Fibroblast of pulmonary artery (primary cell): Measurements from ENCODE around the gene SRSF12.
"Not testable (repeated sequence)": the region's sequence is repeated elsewhere in the genome, so short reads cannot be mapped to it uniquely, and the experiment has no call there.

Source experiments
- DNase-seq: peaks from one replicate; pipeline ENCODE4 v3.0.0-alpha.2; 2010; ENCODE audit warnings: low read depth
- H3K4me3 ChIP-seq: replicated peaks from 2 replicates; pipeline ENCODE4 v1.5.1; 2011; ENCODE audit warnings: low read depth, mild to moderate bottlenecking, control low read depth, low read length, moderate library complexity
- CTCF ChIP-seq: IDR thresholded peaks from 2 replicates; pipeline ENCODE4 v1.5.1; 2011; ENCODE audit warnings: mild to moderate bottlenecking, control low read depth, low read length, inconsistent platforms; ENCODE audit errors: missing control alignments

The SRSF12 gene

GRCh38 chr6:89073014-89073620 is 44.8 kb downstream of the SRSF12 start:
- no peak for TF ChIP-seq CTCF
- DNase-seq = peak; percentile 92
- H3K4me3 ChIP-seq = no peak overlapping the region

DNA sequence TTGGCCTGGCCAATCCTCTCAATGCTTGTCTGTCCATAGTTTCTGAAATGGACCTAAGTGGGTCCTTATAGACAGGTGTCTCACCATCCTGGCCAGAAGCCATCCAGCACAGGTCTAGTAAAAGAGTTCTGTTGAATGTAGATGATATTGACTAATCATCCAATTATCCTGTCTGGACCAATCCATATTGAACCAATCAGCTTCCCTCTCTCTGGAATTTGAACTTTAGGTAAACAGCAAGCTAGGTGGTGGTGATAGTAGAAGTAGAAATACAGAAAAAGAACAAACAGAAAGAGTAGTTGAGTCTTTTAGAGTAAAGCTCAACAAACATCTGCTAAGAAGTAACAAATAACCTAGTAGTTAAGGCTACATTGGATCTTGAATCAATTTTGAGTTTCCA is 46.8 kb downstream of the SRSF12 start:
- DNase-seq = no peak
- no peak for TF ChIP-seq CTCF

DNA sequence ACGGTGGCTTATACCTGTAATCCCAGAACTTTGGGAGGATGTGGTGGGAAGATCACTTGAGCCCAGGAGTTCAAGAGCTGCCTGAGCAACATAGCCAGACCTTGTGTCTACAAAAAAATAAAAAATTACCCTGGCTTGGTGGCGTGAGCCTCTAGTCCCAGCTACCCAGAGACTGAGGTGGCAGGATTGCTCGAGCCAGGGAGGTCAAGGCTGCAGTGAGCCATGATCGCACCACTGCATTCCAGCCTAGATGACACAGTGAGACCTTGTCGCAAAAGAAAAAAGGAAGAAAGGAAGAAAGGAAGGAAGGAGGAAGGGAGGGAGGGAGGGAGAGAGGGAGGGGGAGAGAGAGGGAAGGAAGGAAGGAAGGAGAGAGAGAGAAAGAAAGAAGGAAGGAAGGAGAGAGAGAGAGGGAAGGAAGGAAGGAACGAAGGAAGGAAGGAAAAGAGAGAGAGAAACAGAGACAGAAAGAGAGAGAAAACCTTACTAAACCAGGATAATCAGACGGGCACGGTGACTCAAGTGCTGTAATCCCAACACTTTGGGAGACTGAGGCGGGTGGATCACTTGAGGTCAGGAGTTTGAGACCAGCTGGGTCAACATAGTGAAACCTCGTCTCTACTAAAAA is 48.2 kb downstream of the SRSF12 start:
- no peak for TF ChIP-seq CTCF
- no peak overlapping the region for H3K4me3 ChIP-seq
- no peak for DNase-seq

More for the DNA sequence above, 46.8 kb downstream of the SRSF12 start:
- no peak overlapping the region for H3K4me3 ChIP-seq

- TF ChIP-seq CTCF = no peak
- no peak overlapping the region for H3K4me3 ChIP-seq
- DNase-seq = no peak
Observed at GRCh38 chr6:89068695-89069094, 49.2 kb downstream of the SRSF12 start.

- no peak overlapping the region for H3K4me3 ChIP-seq
- DNase-seq = no peak
- no peak for TF ChIP-seq CTCF
Observed at GRCh38 chr6:89067796-89068195, 50.1 kb downstream of the SRSF12 start.

GRCh38 chr6:89066940-89067646 is 50.8 kb downstream of the SRSF12 start:
- TF ChIP-seq CTCF = no peak
- H3K4me3 ChIP-seq = no peak overlapping the region
- DNase-seq = no peak

DNA sequence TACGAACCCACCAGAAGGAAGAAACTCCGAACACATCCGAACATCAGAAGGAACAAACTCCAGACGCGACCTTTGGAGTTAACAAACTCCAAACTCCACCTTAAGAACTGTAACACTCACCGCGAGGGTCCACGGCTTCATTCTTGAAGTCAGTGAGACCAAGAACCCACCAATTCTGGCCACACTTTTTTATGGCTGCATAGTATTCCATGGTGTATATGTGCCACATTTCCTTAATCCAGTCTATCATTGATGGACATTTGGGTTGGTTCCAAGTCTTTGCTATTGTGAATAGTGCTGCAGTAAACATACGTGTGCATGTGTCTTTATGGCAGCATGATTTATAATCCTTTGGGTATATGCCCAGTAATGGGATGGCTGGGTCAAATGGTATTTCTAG is 51.8 kb downstream of the SRSF12 start:
- not testable (repeated sequence) for DNase-seq, H3K4me3 ChIP-seq

DNA sequence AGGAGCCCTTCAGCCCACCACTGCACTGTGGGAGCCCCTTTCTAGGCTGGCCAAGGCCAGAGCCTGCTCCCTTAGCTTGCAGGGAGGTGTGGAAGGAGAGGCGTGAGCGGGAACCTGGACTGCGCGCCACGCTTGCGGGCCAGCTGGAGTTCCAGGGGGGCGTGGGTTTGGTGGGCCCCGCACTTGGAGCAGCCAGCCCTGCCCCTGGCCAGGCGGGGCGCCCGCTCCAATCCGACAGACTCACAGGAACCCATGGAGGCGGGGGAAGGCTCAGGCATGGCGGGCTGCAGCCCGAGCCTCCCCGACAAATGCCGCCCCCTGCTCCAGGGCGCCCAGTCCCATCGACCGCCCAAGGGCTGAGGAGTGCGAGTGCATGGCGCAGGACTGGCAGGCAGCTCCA is 52.9 kb downstream of the SRSF12 start:
- not testable (repeated sequence) for H3K4me3 ChIP-seq, DNase-seq
